Liver (tissue), 9 donors: ENCODE measurements around the gene PBX4. TPM values are rescaled to one million over a fixed set of nuclear protein-coding genes. Genes with fewer than 3 reads are reported as not detected.

Experiments used
- DNase-seq: peaks from one replicate; pipeline ENCODE4 v3.0.0-alpha.2; 2017; ENCODE audit warnings: low spot score
- H3K27ac ChIP-seq, 2 donors: one replicate each; pipeline ENCODE4 v1.7.0; 2013; ENCODE audit warnings: inconsistent platforms in 2 of 2, low read length in 2 of 2, control low read depth in 1 of 2, low read depth in 1 of 2, mild to moderate bottlenecking in 1 of 2
- H3K27me3 ChIP-seq, 4 donors: one replicate each; pipeline versions ENCODE4 v1.6.1 to v1.7.0; 2013; ENCODE audit warnings: low read length in 3 of 4, inconsistent platforms in 1 of 4, mild to moderate bottlenecking in 1 of 4, moderate library complexity in 1 of 4; ENCODE audit not compliant: control insufficient read depth in 4 of 4, insufficient read depth in 4 of 4
- H3K36me3 ChIP-seq, 4 donors: one replicate each; pipeline versions ENCODE4 v1.6.1 to v1.7.0; 2013; ENCODE audit warnings: low read length in 3 of 4, mild to moderate bottlenecking in 3 of 4, low read depth in 1 of 4, moderate library complexity in 1 of 4; ENCODE audit not compliant: control insufficient read depth in 4 of 4, insufficient read depth in 3 of 4
- H3K4me1 ChIP-seq, 4 donors: one replicate each; pipeline versions ENCODE4 v1.6.1 to v1.7.0; 2013; ENCODE audit warnings: low read length in 3 of 4, mild to moderate bottlenecking in 3 of 4, moderate library complexity in 1 of 4; ENCODE audit not compliant: control insufficient read depth in 4 of 4, insufficient read depth in 4 of 4
- H3K4me3 ChIP-seq, 3 donors: one replicate each; pipeline versions ENCODE4 v1.6.1 to v1.7.0; 2013; ENCODE audit warnings: low read length in 3 of 3, control low read depth in 1 of 3, low read depth in 1 of 3, mild to moderate bottlenecking in 1 of 3
- H3K9ac ChIP-seq, 2 donors: one replicate each; pipeline ENCODE4 v1.7.0; 2013; ENCODE audit warnings: low read length in 2 of 2, mild to moderate bottlenecking in 2 of 2, moderate library complexity in 2 of 2, control low read depth in 1 of 2, low read depth in 1 of 2
- H3K9me3 ChIP-seq, 4 donors: one replicate each; pipeline versions ENCODE4 v1.6.1 to v1.7.0; 2013; ENCODE audit warnings: low read length in 3 of 4; ENCODE audit not compliant: control insufficient read depth in 4 of 4
- FOXA1 ChIP-seq: IDR thresholded peaks from 2 replicates; pipeline ENCODE4 v1.6.1; 2016; ENCODE audit warnings: antibody characterized with exemption
- FOXA2 ChIP-seq: IDR thresholded peaks from 2 replicates; pipeline ENCODE4 v1.6.1; 2016; ENCODE audit warnings: antibody characterized with exemption
- GABPA ChIP-seq, 2 donors: IDR thresholded peaks in 1 of 2; conservative IDR thresholded peaks in 1 of 2; 2 replicates each; pipeline ENCODE4 v1.6.1; 2016; ENCODE audit warnings: antibody characterized with exemption in 2 of 2, mild to moderate bottlenecking in 1 of 2, moderate library complexity in 1 of 2
- HNF4A ChIP-seq, 2 donors: conservative IDR thresholded peaks; 2 replicates each; pipeline ENCODE4 v1.6.1; 2016; ENCODE audit warnings: antibody characterized with exemption in 2 of 2, mild to moderate bottlenecking in 2 of 2
- HNF4G ChIP-seq: IDR thresholded peaks from 2 replicates; pipeline ENCODE4 v1.6.1; 2016; ENCODE audit warnings: antibody characterized with exemption
- JUND ChIP-seq, 2 donors: IDR thresholded peaks; 2 replicates each; pipeline ENCODE4 v1.6.1; 2016; ENCODE audit warnings: antibody characterized with exemption in 2 of 2
- NR2F2 ChIP-seq: IDR thresholded peaks from 2 replicates; pipeline ENCODE4 v1.6.1; 2016; ENCODE audit warnings: antibody characterized with exemption
- RAD21 ChIP-seq, 2 donors: IDR thresholded peaks; 2 replicates each; pipeline ENCODE4 v1.6.1; 2016; ENCODE audit warnings: antibody characterized with exemption in 2 of 2, mild to moderate bottlenecking in 2 of 2
- RXRA ChIP-seq, 2 donors: IDR thresholded peaks; 2 replicates each; pipeline ENCODE4 v1.6.1; 2017 to 2018; ENCODE audit warnings: antibody characterized with exemption in 2 of 2, mild to moderate bottlenecking in 1 of 2
- SP1 ChIP-seq: IDR thresholded peaks from 2 replicates; pipeline ENCODE4 v1.6.1; 2018; ENCODE audit warnings: antibody characterized with exemption, mild to moderate bottlenecking
- TAF1 ChIP-seq: conservative IDR thresholded peaks from 2 replicates; pipeline ENCODE4 v1.6.1; 2016; ENCODE audit warnings: antibody characterized with exemption, mild to moderate bottlenecking
- YY1 ChIP-seq: IDR thresholded peaks from 2 replicates; pipeline ENCODE4 v1.6.1; 2016; ENCODE audit warnings: antibody characterized with exemption, mild to moderate bottlenecking
- WGBS: extraction: QIAGEN DNeasy Blood & Tissue Kit; methylation state at CpG from one replicate; pipeline ENCODE4 v1.1.7; 2013; 5-methylcytosine and 5-hydroxymethylcytosine counted together
- polyA plus RNA-seq, 2 donors: library from polyadenylated mRNA; stranded (reverse) in 1 of 2; unstranded in 1 of 2; fragments of 200-250 nt in 1 of 2; fragments of >200 nt in 1 of 2; fragmentation: Nextera tagmentation in 1 of 2; extraction: Ambion mirVana in 1 of 2; gene quantifications; one replicate each; pipeline versions ENCODE4 v1.2.1 to v1.2.3, GENCODE V29; 2013 to 2015
- total RNA-seq, 2 donors: library from RNA; depleted of rRNA; stranded (reverse); fragments of >200 nt; gene quantifications; one replicate each; pipeline ENCODE4 v1.2.3, GENCODE V29; 2014
- TF ChIP-seq, protein P1 (sequence below): IDR thresholded peaks from 2 replicates; pipeline ENCODE4 v1.6.1; 2016; ENCODE audit warnings: antibody characterized with exemption
- TF ChIP-seq, protein P2 (sequence below): fragments of 150-350 bp; IDR thresholded peaks from 2 replicates; pipeline ENCODE4 v1.5.1; 2017; ENCODE audit warnings: improper control_type of control experiment, low read depth, low read length; ENCODE audit not compliant: missing input control
- TF ChIP-seq, protein P3 (sequence below): IDR thresholded peaks from 2 replicates; pipeline ENCODE4 v1.6.1; 2016; ENCODE audit warnings: antibody characterized with exemption
- TF ChIP-seq, protein P4 (sequence below): IDR thresholded peaks from 2 replicates; pipeline ENCODE4 v1.6.1; 2016; ENCODE audit warnings: antibody characterized with exemption
- donor health status: healthy.
- donor health status: healthy.
- donor health status: healthy.
- donor health status: healthy.
- donor health status: healthy.

The PBX4 gene
- total and polyA plus RNA-seq, 4 donors = 0.19 to 0.59 (median 0.21) TPM; not detected in 1

DNA sequence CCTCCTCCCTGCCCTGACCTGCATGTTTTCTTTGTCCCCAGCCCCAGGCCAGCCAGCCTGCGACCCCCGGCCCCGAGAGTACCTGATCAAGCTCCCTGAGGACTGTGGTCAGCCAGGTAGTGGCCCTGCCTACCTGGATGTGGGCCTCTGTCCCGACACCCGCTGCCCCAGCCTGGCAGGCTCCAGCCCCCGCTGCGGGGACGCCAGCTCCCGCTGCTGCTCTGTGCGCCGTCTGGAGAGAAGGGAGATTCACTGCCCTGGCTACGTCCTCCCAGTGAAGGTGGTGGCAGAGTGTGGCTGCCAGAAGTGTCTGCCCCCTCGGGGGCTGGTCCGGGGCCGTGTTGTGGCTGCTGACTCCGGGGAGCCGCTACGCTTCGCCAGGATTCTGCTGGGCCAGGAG, 74.8 kb downstream of the PBX4 start:
- no peak for DNase-seq
- TF ChIP-seq JUND (IDR thresholded peaks at IDR 0.05) = no peak
- TF ChIP-seq, protein P1, sequence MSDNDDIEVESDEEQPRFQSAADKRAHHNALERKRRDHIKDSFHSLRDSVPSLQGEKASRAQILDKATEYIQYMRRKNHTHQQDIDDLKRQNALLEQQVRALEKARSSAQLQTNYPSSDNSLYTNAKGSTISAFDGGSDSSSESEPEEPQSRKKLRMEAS = no peak
- TF ChIP-seq YY1 = no peak
- TF ChIP-seq GABPA (IDR thresholded peaks at IDR 0.05 in 1 of 2, conservative IDR thresholded peaks at IDR 0.05 in 1 of 2) = no peak
- TF ChIP-seq FOXA2 = no peak
- no peak for TF ChIP-seq HNF4G
- no peak for TF ChIP-seq HNF4A (conservative IDR thresholded peaks at IDR 0.05)
- TF ChIP-seq, protein P2, sequence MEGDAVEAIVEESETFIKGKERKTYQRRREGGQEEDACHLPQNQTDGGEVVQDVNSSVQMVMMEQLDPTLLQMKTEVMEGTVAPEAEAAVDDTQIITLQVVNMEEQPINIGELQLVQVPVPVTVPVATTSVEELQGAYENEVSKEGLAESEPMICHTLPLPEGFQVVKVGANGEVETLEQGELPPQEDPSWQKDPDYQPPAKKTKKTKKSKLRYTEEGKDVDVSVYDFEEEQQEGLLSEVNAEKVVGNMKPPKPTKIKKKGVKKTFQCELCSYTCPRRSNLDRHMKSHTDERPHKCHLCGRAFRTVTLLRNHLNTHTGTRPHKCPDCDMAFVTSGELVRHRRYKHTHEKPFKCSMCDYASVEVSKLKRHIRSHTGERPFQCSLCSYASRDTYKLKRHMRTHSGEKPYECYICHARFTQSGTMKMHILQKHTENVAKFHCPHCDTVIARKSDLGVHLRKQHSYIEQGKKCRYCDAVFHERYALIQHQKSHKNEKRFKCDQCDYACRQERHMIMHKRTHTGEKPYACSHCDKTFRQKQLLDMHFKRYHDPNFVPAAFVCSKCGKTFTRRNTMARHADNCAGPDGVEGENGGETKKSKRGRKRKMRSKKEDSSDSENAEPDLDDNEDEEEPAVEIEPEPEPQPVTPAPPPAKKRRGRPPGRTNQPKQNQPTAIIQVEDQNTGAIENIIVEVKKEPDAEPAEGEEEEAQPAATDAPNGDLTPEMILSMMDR = no peak
- no peak for TF ChIP-seq RAD21 (IDR thresholded peaks at IDR 0.05)
- no peak for TF ChIP-seq RXRA (IDR thresholded peaks at IDR 0.05)
- TF ChIP-seq, protein P3, sequence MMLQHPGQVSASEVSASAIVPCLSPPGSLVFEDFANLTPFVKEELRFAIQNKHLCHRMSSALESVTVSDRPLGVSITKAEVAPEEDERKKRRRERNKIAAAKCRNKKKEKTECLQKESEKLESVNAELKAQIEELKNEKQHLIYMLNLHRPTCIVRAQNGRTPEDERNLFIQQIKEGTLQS = no peak
- TF ChIP-seq, protein P4, sequence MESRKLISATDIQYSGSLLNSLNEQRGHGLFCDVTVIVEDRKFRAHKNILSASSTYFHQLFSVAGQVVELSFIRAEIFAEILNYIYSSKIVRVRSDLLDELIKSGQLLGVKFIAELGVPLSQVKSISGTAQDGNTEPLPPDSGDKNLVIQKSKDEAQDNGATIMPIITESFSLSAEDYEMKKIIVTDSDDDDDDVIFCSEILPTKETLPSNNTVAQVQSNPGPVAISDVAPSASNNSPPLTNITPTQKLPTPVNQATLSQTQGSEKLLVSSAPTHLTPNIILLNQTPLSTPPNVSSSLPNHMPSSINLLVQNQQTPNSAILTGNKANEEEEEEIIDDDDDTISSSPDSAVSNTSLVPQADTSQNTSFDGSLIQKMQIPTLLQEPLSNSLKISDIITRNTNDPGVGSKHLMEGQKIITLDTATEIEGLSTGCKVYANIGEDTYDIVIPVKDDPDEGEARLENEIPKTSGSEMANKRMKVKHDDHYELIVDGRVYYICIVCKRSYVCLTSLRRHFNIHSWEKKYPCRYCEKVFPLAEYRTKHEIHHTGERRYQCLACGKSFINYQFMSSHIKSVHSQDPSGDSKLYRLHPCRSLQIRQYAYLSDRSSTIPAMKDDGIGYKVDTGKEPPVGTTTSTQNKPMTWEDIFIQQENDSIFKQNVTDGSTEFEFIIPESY = no peak
- no peak for TF ChIP-seq SP1
- TF ChIP-seq NR2F2 = no peak
- no peak for TF ChIP-seq TAF1
- Histone ChIP-seq H3K4me3 (no peak overlapping the region), H3K4me1 (peaks cover 0 to 9% (median 4%) of the 10 kb centered on the region in 4 donors), H3K36me3 (no peaks in the 10 kb centered on the region), H3K27ac (no peak overlapping the region), H3K9me3 (peaks cover 0 to 3% (median 0%) of the 10 kb centered on the region in 4 donors), H3K9ac (no peak overlapping the region), H3K27me3 (peaks cover 0 to 4% (median 2%) of the 10 kb centered on the region in 4 donors)
- WGBS = 89% methylated on average over 19 of the region's 19 CpGs

DNA sequence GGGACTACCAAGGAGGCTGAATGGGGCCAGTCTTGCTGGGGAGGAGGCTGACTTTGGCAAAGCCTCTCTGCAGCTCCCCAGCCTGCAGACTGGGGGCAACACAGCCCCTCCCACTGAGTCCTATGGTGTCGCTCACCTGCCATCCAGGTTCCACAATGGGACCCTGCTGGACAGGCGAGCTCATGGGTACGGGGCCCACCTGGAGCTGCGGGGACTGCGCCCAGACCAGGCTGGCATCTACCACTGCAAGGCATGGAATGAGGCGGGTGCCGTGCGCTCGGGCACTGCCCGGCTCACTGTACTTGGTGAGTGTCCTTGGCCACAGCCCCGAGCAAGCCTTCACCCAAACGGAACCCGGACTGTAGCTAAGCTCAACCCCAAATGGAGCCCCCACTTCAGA, 75.4 kb downstream of the PBX4 start:
- no peak for DNase-seq
- no peak overlapping the region for H3K27ac ChIP-seq
- H3K27me3 ChIP-seq = peaks cover 0 to 6% (median 2%) of the 10 kb centered on the region in 4 donors
- H3K9ac ChIP-seq = no peak overlapping the region
- 95% methylated on average over 13 of the region's 13 CpGs for WGBS
- peaks cover 0 to 3% (median 0%) of the 10 kb centered on the region in 4 donors for H3K9me3 ChIP-seq
- H3K4me1 ChIP-seq = peaks cover 0 to 9% (median 5%) of the 10 kb centered on the region in 4 donors
- TF ChIP-seq, protein P3 = no peak
- TF ChIP-seq FOXA1 = no peak
- H3K4me3 ChIP-seq = no peak overlapping the region
- H3K36me3 ChIP-seq = no peaks in the 10 kb centered on the region
